GM06990 (cell line): Measurements from ENCODE around the gene NANP.

Source experiments
- DNase-seq: peaks from one replicate; pipeline ENCODE4 v3.0.0-alpha.2; 2011; ENCODE audit not compliant: insufficient read length; ENCODE audit errors: extremely low read depth
- H3K27me3 ChIP-seq: replicated peaks from 2 replicates; pipeline ENCODE4 v1.6.0; 2011; ENCODE audit warnings: low read length; ENCODE audit not compliant: control insufficient read depth, insufficient read depth
- H3K36me3 ChIP-seq: 2 replicates; pipeline ENCODE4 v1.5.1; 2011; ENCODE audit warnings: low read length; ENCODE audit not compliant: control insufficient read depth, insufficient read depth
- H3K4me3 ChIP-seq: replicated peaks from 2 replicates; pipeline ENCODE4 v1.5.1; 2011; ENCODE audit warnings: low read depth, mild to moderate bottlenecking, control low read depth, low read length
- TF ChIP-seq, protein P1 (sequence below): IDR thresholded peaks from 2 replicates; pipeline ENCODE4 v1.5.1; 2011; ENCODE audit warnings: low read length, control low read depth, mild to moderate bottlenecking, inconsistent platforms; ENCODE audit not compliant: insufficient read depth, poor library complexity, severe bottlenecking

Gene NANP, protein sequence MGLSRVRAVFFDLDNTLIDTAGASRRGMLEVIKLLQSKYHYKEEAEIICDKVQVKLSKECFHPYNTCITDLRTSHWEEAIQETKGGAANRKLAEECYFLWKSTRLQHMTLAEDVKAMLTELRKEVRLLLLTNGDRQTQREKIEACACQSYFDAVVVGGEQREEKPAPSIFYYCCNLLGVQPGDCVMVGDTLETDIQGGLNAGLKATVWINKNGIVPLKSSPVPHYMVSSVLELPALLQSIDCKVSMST

GRCh38 chr20:25623736-25624499 is at the start of gene NANP:
TSS of gene NANP (minus strand) at chr20:25624014. CDS start at chr20:25623948, 66 bp downstream.
- DNase-seq: peak; percentile 98
- TF ChIP-seq, protein P1, sequence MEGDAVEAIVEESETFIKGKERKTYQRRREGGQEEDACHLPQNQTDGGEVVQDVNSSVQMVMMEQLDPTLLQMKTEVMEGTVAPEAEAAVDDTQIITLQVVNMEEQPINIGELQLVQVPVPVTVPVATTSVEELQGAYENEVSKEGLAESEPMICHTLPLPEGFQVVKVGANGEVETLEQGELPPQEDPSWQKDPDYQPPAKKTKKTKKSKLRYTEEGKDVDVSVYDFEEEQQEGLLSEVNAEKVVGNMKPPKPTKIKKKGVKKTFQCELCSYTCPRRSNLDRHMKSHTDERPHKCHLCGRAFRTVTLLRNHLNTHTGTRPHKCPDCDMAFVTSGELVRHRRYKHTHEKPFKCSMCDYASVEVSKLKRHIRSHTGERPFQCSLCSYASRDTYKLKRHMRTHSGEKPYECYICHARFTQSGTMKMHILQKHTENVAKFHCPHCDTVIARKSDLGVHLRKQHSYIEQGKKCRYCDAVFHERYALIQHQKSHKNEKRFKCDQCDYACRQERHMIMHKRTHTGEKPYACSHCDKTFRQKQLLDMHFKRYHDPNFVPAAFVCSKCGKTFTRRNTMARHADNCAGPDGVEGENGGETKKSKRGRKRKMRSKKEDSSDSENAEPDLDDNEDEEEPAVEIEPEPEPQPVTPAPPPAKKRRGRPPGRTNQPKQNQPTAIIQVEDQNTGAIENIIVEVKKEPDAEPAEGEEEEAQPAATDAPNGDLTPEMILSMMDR: no peak

GRCh38 chr20:25672659-25673235 is 48.9 kb upstream of the NANP start:
- H3K36me3 ChIP-seq: peaks cover 22% of the 10 kb centered on the region
- no peak for DNase-seq

More at GRCh38 chr20:25623736-25624499, at the start of gene NANP:
- Histone ChIP-seq H3K36me3 (no peaks in the 10 kb centered on the region), H3K4me3 (peak within 1 kb of the TSS; percentile 88), H3K27me3 (no peaks in the 10 kb centered on the region)

DNA sequence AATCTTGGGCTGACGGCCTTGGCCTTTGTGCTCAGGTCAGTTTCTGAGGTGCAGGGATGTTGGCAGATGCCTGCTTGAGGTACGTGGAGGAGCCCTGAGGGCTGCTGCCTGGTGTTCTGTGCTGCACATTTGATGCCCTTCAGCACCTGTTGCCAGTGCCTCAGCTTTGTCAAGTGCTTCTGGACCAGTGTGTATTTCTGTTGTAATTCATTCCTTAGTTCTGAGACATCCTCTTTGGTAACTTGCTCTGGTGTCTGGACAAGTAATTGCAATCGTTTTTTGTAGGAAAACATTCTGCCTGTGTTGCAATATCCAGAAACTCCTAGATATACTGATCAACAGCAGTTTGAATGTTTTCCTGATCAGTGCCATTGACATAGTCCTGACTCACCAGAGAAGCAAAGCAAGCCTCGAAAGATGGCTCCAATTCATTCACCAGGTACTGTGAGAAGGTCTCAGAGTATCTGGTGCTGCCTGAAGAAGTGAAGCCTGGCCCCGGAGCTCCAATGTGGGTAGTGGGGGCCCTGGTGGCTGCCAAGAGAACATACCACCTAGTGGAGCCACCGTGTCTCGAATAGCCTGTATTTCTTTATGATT is 46.1 kb upstream of the NANP start:
- TF ChIP-seq, protein P1: no peak
- H3K36me3 ChIP-seq: peaks cover 9% of the 10 kb centered on the region
- H3K4me3 ChIP-seq: no peak overlapping the region
- H3K27me3 ChIP-seq: no peaks in the 10 kb centered on the region
- DNase-seq: no peak

More at GRCh38 chr20:25672659-25673235, 48.9 kb upstream of the NANP start:
- H3K4me3 ChIP-seq: no peak overlapping the region
- TF ChIP-seq, protein P1: no peak
- H3K27me3 ChIP-seq: no peaks in the 10 kb centered on the region

- no peak overlapping the region for H3K4me3 ChIP-seq
- no peaks in the 10 kb centered on the region for H3K27me3 ChIP-seq
- 0 out of 2 replicates have a peak, but pooled peaks cover 3% of the 10 kb centered on the region for H3K36me3 ChIP-seq
- TF ChIP-seq, protein P1: no peak
- DNase-seq: no peak
These were observed 44.6 kb upstream of the NANP start for GRCh38 chr20:25668446-25668845.

- no peak overlapping the region for H3K4me3 ChIP-seq
- TF ChIP-seq, protein P1: no peak
- no peaks in the 10 kb centered on the region for H3K36me3 ChIP-seq
- DNase-seq: no peak
- H3K27me3 ChIP-seq: no peaks in the 10 kb centered on the region
These were observed 36.2 kb upstream of the NANP start for GRCh38 chr20:25659999-25660398.
